ENCODE measurements around the gene PARP16.
"Not testable (repeated sequence)": the region's sequence is repeated elsewhere in the genome, so short reads cannot be mapped to it uniquely, and the experiment has no call there.

Gene PARP16

GRCh38 chr15:65270811-65271545, 15.7 kb downstream of the PARP16 start:
- DNase-seq: peak; percentile 47

- no peak for DNase-seq
These were observed 18.3 kb downstream of the PARP16 start for GRCh38 chr15:65268411-65268810.

GRCh38 chr15:65266469-65266868, 20.2 kb downstream of the PARP16 start:
- no peak for DNase-seq

- DNase-seq: no peak
These were observed 21.7 kb downstream of the PARP16 start for GRCh38 chr15:65264863-65265430.

GRCh38 chr15:65263313-65263712, 23.4 kb downstream of the PARP16 start:
- no peak for DNase-seq

- no peak for DNase-seq
These were observed 25.7 kb downstream of the PARP16 start for GRCh38 chr15:65260968-65261367.

- no peak for DNase-seq
These were observed 27.3 kb downstream of the PARP16 start for GRCh38 chr15:65259367-65259797.

GRCh38 chr15:65258375-65259262, 28.1 kb downstream of the PARP16 start:
- no peak for DNase-seq

GRCh38 chr15:65255486-65256140, 31.1 kb downstream of the PARP16 start:
- no peak for DNase-seq

GRCh38 chr15:65254758-65255157, 31.9 kb downstream of the PARP16 start:
- DNase-seq: no peak

- DNase-seq: no peak
These were observed 32.3 kb downstream of the PARP16 start for GRCh38 chr15:65254356-65254755.

GRCh38 chr15:65249641-65250040, 37.0 kb downstream of the PARP16 start:
- no peak for DNase-seq

GRCh38 chr15:65248511-65249255, 38.0 kb downstream of the PARP16 start:
- DNase-seq: no peak

- DNase-seq: no peak
These were observed 39.7 kb downstream of the PARP16 start for GRCh38 chr15:65246939-65247338.

GRCh38 chr15:65246026-65246714, 40.5 kb downstream of the PARP16 start:
- DNase-seq: no peak

- no peak for DNase-seq
These were observed 41.4 kb downstream of the PARP16 start for GRCh38 chr15:65245096-65245856.

- DNase-seq: no peak
These were observed 42.0 kb downstream of the PARP16 start for GRCh38 chr15:65244638-65245037.

- not testable (repeated sequence) for DNase-seq
These were observed 50.2 kb downstream of the PARP16 start for GRCh38 chr15:65236443-65236842.

GRCh38 chr15:65233696-65234095, 53.0 kb downstream of the PARP16 start:
- no peak for DNase-seq

GRCh38 chr15:65232520-65232919, 54.2 kb downstream of the PARP16 start:
- DNase-seq: no peak

GRCh38 chr15:65231306-65231705, 55.4 kb downstream of the PARP16 start:
- no peak for DNase-seq

All from midbrain (tissue), 1 donor.